CD14-positive monocyte (primary cell): Measurements from ENCODE around the gene SUSD5. TPM values are rescaled to one million over a fixed set of nuclear protein-coding genes. Genes with fewer than 3 reads are reported as not detected.
"Not testable (repeated sequence)": the region's sequence is repeated elsewhere in the genome, so short reads cannot be mapped to it uniquely, and the experiment has no call there.

ENCODE experiments used
- DNase-seq, 3 donors: peaks; one replicate each; pipeline ENCODE4 v3.0.0-alpha.2; 2011 to 2022
- H2AFZ ChIP-seq: 2 replicates; pipeline ENCODE4 v1.6.0; 2012; ENCODE audit warnings: mild to moderate bottlenecking, low read depth, low read length, inconsistent platforms; ENCODE audit not compliant: insufficient read depth, poor library complexity, severe bottlenecking
- H3K27ac ChIP-seq, 2 donors: 1 replicate in 1 of 2; 2 replicates in 1 of 2; pipeline ENCODE4 v1.5.1; 2012 to 2013; ENCODE audit warnings: low read length in 2 of 2, control low read depth in 1 of 2, inconsistent platforms in 1 of 2, low read depth in 1 of 2, mild to moderate bottlenecking in 1 of 2
- H3K27me3 ChIP-seq, 2 donors: one replicate each; pipeline versions ENCODE4 v1.6.0 to v1.6.1; 2011 to 2013; ENCODE audit warnings: low read length in 2 of 2; ENCODE audit not compliant: control insufficient read depth in 2 of 2, insufficient read depth in 2 of 2
- H3K36me3 ChIP-seq, 2 donors: replicated peaks in 1 of 2; 1 replicate in 1 of 2; 2 replicates in 1 of 2; pipeline versions ENCODE4 v1.5.1 to v1.6.1; 2012 to 2013; ENCODE audit warnings: low read length in 2 of 2, control low read depth in 1 of 2, inconsistent platforms in 1 of 2, mild to moderate bottlenecking in 1 of 2; ENCODE audit not compliant: insufficient read depth in 2 of 2, control insufficient read depth in 1 of 2
- H3K4me1 ChIP-seq, 2 donors: 1 replicate in 1 of 2; 2 replicates in 1 of 2; pipeline versions ENCODE4 v1.5.1 to v1.6.1; 2012 to 2013; ENCODE audit warnings: low read length in 2 of 2, control low read depth in 1 of 2, inconsistent platforms in 1 of 2, mild to moderate bottlenecking in 1 of 2, moderate library complexity in 1 of 2; ENCODE audit not compliant: insufficient read depth in 2 of 2, control insufficient read depth in 1 of 2
- H3K4me2 ChIP-seq: replicated peaks from 2 replicates; pipeline ENCODE3; 2012; ENCODE audit warnings: low read length, moderate library complexity, mild to moderate bottlenecking; ENCODE audit not compliant: poor library complexity, severe bottlenecking; ENCODE audit errors: extremely low read depth
- H3K4me3 ChIP-seq, 3 experiments: fragments of 200-600 bp in 1 of 3; sonication (generic) in 1 of 3; replicated peaks in 1 of 3; 1 replicate in 2 of 3; 2 replicates in 1 of 3; pipeline ENCODE4 v1.5.1; 2011 to 2013; ENCODE audit warnings: low read length in 3 of 3, mild to moderate bottlenecking in 3 of 3, control low read depth in 2 of 3, low read depth in 2 of 3, inconsistent platforms in 1 of 3, moderate library complexity in 1 of 3
- H3K79me2 ChIP-seq: 2 replicates; pipeline ENCODE4 v1.6.0; 2012; ENCODE audit warnings: mild to moderate bottlenecking, control low read depth, inconsistent platforms, low read length, moderate library complexity; ENCODE audit not compliant: insufficient read depth
- H3K9ac ChIP-seq: 2 replicates; pipeline ENCODE4 v1.6.0; 2017; ENCODE audit warnings: low read length, mild to moderate bottlenecking; ENCODE audit not compliant: insufficient read depth, poor library complexity, severe bottlenecking
- H3K9me3 ChIP-seq, 2 donors: replicated peaks in 1 of 2; 1 replicate in 1 of 2; 2 replicates in 1 of 2; pipeline versions ENCODE4 v1.5.1 to v1.6.1; 2012 to 2013; ENCODE audit warnings: low read length in 2 of 2, control low read depth in 1 of 2; ENCODE audit not compliant: control insufficient read depth in 1 of 2, insufficient read depth in 1 of 2
- H4K20me1 ChIP-seq: 2 replicates; pipeline ENCODE4 v1.6.0; 2012; ENCODE audit warnings: mild to moderate bottlenecking, low read length, control low read depth, moderate library complexity; ENCODE audit not compliant: insufficient read depth
- H3K27ac Mint-ChIP-seq, 7 donors: one replicate each; pipeline ENCODE4 v1.8.0; 2020; ENCODE audit warnings: mild to moderate bottlenecking in 7 of 7, mixed read lengths in 7 of 7, moderate library complexity in 6 of 7, inconsistent platforms in 2 of 7
- H3K27me3 Mint-ChIP-seq, 3 donors: one replicate each; pipeline ENCODE4 v1.8.0; 2021 to 2022; ENCODE audit warnings: low read depth in 3 of 3, mild to moderate bottlenecking in 3 of 3, mixed read lengths in 3 of 3, moderate library complexity in 3 of 3, inconsistent platforms in 1 of 3
- H3K36me3 Mint-ChIP-seq, 2 donors: one replicate each; pipeline ENCODE4 v1.8.0; 2020; ENCODE audit warnings: mixed read lengths in 2 of 2, inconsistent platforms in 1 of 2, mild to moderate bottlenecking in 1 of 2
- H3K4me1 Mint-ChIP-seq: one replicate; pipeline ENCODE4 v1.8.0; 2020; ENCODE audit warnings: mild to moderate bottlenecking, mixed read lengths
- H3K4me3 Mint-ChIP-seq, 2 donors: one replicate each; pipeline ENCODE4 v1.8.0; 2020; ENCODE audit warnings: mild to moderate bottlenecking in 2 of 2, mixed read lengths in 2 of 2, moderate library complexity in 1 of 2
- H3K9me3 Mint-ChIP-seq, 7 donors: one replicate each; pipeline ENCODE4 v1.8.0; 2020 to 2022; ENCODE audit warnings: mixed read lengths in 7 of 7, mild to moderate bottlenecking in 6 of 7, moderate library complexity in 6 of 7, inconsistent platforms in 2 of 7
- WGBS: methylation state at CpG from one replicate; pipeline ENCODE4 v1.1.5; 2013; ENCODE audit warnings: missing lambda C conversion rate; ENCODE audit not compliant: insufficient coverage; 5-methylcytosine and 5-hydroxymethylcytosine counted together
- intact Hi-C, 2 donors: fragments of 100-400 bp; cut with micrococcal nuclease; formaldehyde crosslinking; loops; one replicate each; pipeline versions ENCODE4 v1.15.0 to v1.15.1; 2023
- polyA plus RNA-seq, 3 donors: library from polyadenylated mRNA; depleted of rRNA in 1 of 3; unstranded in 2 of 3; stranded (reverse) in 1 of 3; fragments of 300-500 nt in 2 of 3; fragments of >200 nt in 1 of 3; fragmentation: Illumina TruSeq in 2 of 3; gene quantifications; 1 replicate in 2 of 3; 2 replicates in 1 of 3; pipeline ENCODE4 v1.2.3, GENCODE V29; 2012 to 2021
- TF ChIP-seq, protein P1 (sequence below): fragments of 200-600 bp; IDR thresholded peaks from one replicate; pipeline ENCODE4 v1.8.0; 2022; ENCODE audit warnings: antibody characterized with exemption, mild to moderate bottlenecking

SUSD5 gene
- polyA plus RNA-seq, 3 donors: not detected

GRCh38 chr3:33184863-33185262 lies 33.7 kb downstream of the SUSD5 start:
- Histone ChIP-seq H3K4me2 (no peak overlapping the region), H3K79me2 (no peaks in the 10 kb centered on the region), H3K4me3 (no peak overlapping the region), H3K9me3 (no peaks in the 10 kb centered on the region), H3K27me3 (no peaks in the 10 kb centered on the region), H3K9ac (no peak overlapping the region), H3K36me3 (no peaks in the 10 kb centered on the region), H2AFZ (no peak overlapping the region), H3K27ac (no peak overlapping the region), H4K20me1 (no peaks in the 10 kb centered on the region), H3K4me1 (no peaks in the 10 kb centered on the region)
- 93% methylated on average over 2 of the region's 2 CpGs for WGBS
- Mint-ChIP-seq H3K27ac (no peak overlapping the region), H3K9me3 (peaks cover 0 to 18% (median 7%) of the 10 kb centered on the region in 7 donors), H3K27me3 (peaks cover 1 to 3% (median 2%) of the 10 kb centered on the region in 3 donors), H3K4me3 (no peak overlapping the region), H3K4me1 (no peaks in the 10 kb centered on the region), H3K36me3 (no peaks in the 10 kb centered on the region)
- TF ChIP-seq, protein P1, sequence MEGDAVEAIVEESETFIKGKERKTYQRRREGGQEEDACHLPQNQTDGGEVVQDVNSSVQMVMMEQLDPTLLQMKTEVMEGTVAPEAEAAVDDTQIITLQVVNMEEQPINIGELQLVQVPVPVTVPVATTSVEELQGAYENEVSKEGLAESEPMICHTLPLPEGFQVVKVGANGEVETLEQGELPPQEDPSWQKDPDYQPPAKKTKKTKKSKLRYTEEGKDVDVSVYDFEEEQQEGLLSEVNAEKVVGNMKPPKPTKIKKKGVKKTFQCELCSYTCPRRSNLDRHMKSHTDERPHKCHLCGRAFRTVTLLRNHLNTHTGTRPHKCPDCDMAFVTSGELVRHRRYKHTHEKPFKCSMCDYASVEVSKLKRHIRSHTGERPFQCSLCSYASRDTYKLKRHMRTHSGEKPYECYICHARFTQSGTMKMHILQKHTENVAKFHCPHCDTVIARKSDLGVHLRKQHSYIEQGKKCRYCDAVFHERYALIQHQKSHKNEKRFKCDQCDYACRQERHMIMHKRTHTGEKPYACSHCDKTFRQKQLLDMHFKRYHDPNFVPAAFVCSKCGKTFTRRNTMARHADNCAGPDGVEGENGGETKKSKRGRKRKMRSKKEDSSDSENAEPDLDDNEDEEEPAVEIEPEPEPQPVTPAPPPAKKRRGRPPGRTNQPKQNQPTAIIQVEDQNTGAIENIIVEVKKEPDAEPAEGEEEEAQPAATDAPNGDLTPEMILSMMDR: no peak
- DNase-seq: no peak
- intact Hi-C loops: no loop called here

GRCh38 chr3:33181641-33182040 lies 37.0 kb downstream of the SUSD5 start:
- H3K36me3 ChIP-seq, H3K79me2 ChIP-seq, H3K9ac ChIP-seq, H4K20me1 ChIP-seq, H3K27me3 Mint-ChIP-seq, H3K27me3 ChIP-seq, H3K36me3 Mint-ChIP-seq, H3K4me3 ChIP-seq, H3K4me3 Mint-ChIP-seq, H3K4me1 ChIP-seq, H3K27ac Mint-ChIP-seq, H3K4me2 ChIP-seq, H3K4me1 Mint-ChIP-seq, DNase-seq, H3K27ac ChIP-seq, intact Hi-C loops, H3K9me3 ChIP-seq, H2AFZ ChIP-seq: not testable (repeated sequence)
- WGBS: no CpG with 5 or more reads among the region's 1 CpG
- H3K9me3 Mint-ChIP-seq: peaks cover 0 to 19% (median 10%) of the 10 kb centered on the region in 7 donors
